NCI-H2227 (cell line): ENCODE measurements around the gene RCN2.

Source experiments
- DNase-seq: peaks from one replicate; lab custom pipeline; 2025; ENCODE audit not compliant: unreplicated experiment; lab: John Stamatoyannopoulos, UW

RCN2 gene

GRCh38 chr15:76994001-76994400 is 62.5 kb downstream of the RCN2 start:
- DNase-seq: no peak

- DNase-seq: no peak
Measured at GRCh38 chr15:76994496-76994895, 62.9 kb downstream of the RCN2 start.

GRCh38 chr15:76994971-76995945 is 63.7 kb downstream of the RCN2 start, which contains the start of gene PSTPIP1:
TSS of gene PSTPIP1 (plus strand) at chr15:76995126. CDS start at chr15:76995574, 448 bp downstream.
- peak; percentile 50 for DNase-seq

GRCh38 chr15:76996076-76996525 is 64.6 kb downstream of the RCN2 start:
- DNase-seq: no peak

GRCh38 chr15:76996526-76997401 is 65.2 kb downstream of the RCN2 start:
- no peak for DNase-seq

GRCh38 chr15:76998663-76999285 is 67.2 kb downstream of the RCN2 start:
- DNase-seq: no peak

- no peak for DNase-seq
Measured at GRCh38 chr15:76999996-77000395, 68.4 kb downstream of the RCN2 start.

GRCh38 chr15:77001351-77001750 is 69.8 kb downstream of the RCN2 start:
- DNase-seq: no peak

- DNase-seq: no peak
Measured at GRCh38 chr15:77001966-77002365, 70.4 kb downstream of the RCN2 start.

- DNase-seq: no peak
Measured at GRCh38 chr15:77002436-77002835, 70.9 kb downstream of the RCN2 start.

GRCh38 chr15:77002954-77003912 is 71.7 kb downstream of the RCN2 start:
- DNase-seq: no peak
